Stimulated activated CD4-positive, alpha-beta T cell treated with anti-CD3 and anti-CD28 coated beads, Interleukin-4, amount 100 ng/mL, for 24 hours (primary cell): ENCODE data around the gene FAM153A.
"Not testable (repeated sequence)": the region's sequence is repeated elsewhere in the genome, so short reads cannot be mapped to it uniquely, and the experiment has no call there.

Experiments used
- DNase-seq: peaks from one replicate; pipeline ENCODE4 v3.0.0-alpha.2; 2020

Gene FAM153A

DNA sequence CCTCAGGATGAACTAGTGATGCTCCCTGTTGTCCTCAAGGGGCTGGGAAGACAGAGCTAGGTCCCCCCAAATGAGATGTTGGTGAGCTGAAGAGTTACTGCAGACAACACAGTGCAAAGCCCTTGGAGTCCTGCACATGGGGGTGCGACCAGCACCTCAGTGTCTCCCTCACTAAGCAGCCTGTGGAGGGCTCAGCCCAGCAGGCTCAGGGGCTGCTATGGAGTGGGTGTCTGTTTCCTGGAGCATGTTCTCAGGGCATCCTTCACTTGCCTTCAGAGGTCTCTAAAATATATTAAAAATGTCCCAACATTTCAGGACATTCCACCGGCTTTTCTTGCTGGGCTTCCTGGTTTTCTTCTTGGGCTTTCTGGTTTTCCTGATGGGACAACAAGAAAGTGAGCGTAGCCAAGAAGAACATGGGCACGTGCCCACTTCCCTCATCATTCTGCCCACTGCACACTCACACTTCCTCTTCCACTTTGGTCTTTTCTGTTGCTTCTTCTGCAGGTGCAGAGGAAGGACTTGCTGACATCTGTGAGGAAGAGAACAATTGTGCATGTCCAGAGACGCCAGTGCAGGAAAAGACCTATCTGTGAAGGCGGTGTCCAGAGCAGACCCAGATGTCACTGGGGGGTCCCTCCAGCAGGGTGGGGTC is 58.7 kb downstream of the FAM153A start:
- DNase-seq = not testable (repeated sequence)

DNA sequence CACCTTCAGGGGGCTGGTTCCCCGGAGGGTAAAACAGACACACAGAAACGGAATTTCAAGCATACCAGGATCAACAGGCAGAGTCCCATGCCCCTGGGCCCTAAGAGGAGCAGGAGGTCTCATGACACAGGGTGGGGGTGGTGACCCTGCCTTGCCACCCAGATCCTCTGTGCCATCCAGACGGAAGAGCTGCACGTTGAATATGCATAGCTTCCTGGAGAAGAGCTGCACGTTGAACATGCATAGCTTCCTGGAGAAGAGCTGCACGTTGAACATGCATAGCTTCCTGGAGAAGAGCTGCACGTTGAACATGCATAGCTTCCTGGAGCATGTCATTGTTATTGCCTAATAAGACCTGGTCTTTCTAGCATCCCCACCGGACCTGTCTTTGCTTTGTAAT is 59.9 kb downstream of the FAM153A start:
- not testable (repeated sequence) for DNase-seq

DNA sequence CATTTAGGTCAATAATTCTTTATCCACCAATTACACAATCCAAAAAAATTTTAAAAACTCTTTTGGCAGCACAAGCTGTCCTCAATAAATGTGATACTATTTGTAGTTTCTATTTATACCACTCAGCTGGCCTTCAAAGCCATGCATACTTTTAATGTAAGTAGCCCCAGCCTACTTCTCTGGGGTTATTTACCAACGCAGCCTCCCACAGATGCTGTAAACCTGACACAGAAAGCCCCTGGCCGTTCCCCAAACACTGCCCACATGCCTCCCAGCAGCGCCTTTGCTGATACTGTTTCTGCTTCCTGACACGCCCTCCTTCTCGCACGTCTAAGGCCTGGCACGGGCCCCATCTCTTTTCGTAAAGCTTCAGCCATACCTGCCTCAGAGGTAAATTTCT is 62.7 kb downstream of the FAM153A start:
- DNase-seq = not testable (repeated sequence)

DNA sequence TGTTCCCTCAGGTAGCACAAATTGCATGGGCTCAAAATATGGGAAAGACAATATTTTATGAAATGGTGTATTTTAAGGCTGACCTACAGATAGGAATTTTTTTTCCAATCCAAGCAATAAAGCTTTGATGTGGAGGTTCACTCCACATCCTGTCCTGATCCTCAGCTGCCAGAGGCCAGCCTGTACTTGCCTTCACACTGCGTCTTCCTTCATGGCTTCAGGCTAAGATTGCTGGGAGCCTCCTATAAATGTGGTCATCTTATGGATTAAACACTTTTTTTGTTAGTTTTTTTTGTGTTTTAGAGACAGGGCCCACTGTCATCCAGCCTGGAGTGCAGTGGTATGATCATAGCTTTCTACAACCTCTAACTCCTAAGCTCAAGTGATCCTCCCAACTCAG is 67.3 kb downstream of the FAM153A start:
- not testable (repeated sequence) for DNase-seq

DNA sequence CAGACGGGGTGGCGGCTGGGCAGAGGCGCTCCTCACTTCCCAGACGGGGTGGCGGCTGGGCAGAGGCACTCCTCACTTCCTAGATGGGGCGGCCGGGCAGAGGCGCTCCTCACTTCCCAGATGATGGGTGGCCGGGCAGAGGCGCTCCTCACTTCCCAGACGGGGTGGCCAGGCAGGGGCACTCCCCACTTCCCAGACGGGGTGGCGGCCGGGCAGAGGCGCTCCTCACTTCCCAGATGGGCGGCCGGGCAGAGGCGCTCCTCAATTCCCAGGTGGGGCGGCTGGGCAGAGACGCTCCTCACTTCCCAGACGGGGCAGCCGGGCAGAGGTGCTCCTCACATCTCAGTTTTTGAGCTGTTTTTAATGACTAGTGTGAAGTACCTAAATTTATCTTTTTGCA is 86.6 kb downstream of the FAM153A start:
- DNase-seq = not testable (repeated sequence)

DNA sequence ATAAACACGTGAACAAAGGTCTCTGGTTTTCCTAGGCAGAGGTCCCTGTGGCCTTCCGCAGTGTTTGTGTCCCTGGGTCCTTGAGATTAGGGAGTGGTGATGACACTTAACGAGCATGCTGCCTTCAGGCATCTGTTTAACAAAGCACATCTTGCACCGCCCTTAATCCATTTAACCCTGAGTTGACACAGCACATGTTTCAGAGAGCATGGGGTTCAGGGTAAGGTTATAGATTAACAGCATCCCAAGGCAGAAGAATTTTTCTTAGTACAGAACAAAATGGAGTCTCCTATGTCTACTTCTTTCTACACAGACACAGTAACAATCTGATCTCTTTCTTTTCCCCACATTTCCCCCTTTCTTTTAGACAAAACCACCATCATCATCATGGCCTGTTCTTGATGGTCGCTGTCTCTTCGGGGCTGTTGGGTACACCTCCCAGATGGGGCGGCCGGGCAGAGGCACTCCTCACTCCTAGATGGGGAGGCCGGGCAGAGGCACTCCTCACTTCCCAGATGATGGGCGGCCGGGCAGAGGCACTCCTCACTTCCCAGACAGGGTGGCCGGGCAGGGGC is 87.3 kb downstream of the FAM153A start:
- not testable (repeated sequence) for DNase-seq

DNA sequence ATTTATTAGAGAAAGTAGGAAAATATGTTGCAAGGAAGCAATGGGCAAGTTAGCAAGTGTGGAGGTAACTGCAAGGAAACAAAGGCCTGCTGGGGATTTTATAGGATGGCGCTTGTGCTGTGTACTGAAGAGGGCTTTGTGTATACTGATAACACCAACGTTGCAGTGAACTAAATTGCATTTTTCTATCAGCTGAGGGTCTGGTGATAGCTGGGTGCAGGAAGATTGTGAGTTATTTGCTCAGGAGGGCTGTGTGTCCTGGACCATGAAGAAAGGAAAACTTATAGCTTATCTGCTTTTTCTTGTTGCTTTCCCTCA is 88.2 kb downstream of the FAM153A start:
- DNase-seq = not testable (repeated sequence)

DNA sequence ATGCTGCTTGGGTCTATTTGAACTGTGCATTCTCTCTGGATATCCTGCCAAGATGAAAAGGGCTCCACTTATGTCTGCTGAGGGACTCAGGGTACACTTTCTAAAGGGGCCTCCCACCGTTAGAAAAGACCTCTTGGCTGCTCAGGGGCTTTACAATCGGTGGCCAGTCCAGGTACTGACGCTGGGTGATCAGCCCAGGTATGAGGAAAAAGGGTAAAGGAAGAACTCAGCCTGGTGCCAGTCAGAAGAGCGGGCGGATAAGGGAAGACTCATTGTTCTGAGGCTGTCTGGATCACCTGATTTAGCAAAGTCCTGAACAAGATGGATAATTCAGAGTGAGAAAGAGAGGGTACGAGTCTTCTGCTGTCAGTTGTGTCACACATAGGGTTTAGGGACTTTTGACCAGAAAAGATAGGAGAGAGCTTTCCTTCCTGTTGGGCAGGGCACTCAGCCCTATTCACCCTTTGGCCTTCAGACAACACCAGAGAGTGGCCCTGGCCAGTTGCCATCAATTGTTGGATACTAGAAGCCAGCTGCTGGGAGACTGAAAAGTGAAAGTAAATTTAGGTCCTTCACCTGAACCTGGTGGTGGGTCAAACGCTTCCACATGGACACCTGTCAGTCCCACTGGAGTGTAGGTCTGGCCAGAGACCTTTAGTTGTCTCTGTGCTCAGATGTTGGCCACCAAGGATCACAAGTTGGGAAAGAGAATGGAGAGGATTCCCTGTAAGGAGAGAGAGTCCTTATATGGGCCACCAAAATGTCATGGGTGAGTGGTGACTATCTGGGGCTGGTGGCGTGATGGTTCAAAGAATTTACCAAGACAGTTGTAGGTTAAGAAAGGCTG is 88.8 kb downstream of the FAM153A start:
- not testable (repeated sequence) for DNase-seq

DNA sequence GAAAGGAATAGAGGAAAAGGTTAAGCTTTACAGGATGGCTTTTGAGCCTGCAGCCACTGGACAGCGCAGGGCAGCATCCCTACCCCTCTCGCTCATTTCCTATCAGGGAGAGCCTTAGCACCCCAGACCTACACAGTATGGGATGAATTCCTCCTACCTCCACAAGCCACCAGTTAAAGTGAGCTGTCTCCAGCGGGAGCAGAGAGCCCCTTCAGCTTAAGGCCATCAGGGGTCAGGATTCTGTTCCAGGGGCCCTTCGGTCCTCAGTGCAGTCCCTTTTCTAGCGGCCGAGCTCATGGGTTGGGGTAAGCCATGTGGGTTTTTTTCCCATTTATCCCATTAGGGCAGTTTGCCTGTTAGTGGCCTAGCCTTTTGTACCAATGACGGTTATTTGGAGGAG is 89.7 kb downstream of the FAM153A start:
- DNase-seq = not testable (repeated sequence)

DNA sequence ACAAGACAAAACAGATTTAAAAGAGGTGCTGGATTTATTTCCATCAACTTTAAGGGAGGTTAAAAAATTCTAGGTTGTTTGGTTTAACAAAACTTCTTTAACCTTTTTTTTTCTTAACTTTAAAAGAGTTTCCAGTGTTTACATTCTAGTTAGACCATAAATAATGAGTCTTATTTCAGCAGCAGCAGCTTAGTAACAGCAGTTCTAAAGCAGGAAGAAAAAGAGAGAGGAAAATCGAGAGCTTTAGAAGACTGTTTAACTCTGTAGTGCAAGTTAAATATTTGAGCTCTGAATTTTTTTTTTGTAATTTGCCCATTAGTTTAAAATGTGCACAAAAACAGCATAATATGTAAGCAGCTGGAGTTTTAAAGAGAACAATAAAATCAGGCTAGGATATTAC is 90.2 kb downstream of the FAM153A start:
- not testable (repeated sequence) for DNase-seq

DNA sequence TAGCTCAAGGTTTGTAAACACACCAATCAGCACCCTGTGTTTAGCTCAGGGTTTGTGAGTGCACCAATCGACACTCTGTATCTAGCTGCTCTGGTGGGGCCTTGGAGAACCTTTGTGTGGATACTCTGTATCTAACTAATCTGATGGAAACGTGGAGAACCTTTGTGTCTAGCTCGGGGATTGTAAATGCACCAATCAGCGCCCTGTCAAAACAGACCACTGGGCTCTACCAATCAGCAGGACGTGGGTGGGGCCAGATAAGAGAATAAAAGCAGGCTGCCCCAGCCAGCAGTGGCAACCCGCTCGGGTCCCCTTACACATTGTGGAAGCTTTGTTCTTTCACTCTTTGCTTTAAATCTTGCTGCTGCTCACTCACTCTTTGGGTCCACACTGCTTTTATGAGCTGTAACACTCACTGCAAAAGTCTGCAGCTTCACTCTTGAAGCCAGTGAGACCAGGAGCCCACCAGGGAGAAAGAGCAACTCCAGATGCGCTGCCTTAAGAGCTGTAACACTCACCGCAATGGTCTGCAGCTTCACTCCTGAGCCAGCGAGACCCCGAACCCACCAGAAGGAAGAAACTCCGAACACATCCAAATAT is 93.6 kb downstream of the FAM153A start:
- not testable (repeated sequence) for DNase-seq

DNA sequence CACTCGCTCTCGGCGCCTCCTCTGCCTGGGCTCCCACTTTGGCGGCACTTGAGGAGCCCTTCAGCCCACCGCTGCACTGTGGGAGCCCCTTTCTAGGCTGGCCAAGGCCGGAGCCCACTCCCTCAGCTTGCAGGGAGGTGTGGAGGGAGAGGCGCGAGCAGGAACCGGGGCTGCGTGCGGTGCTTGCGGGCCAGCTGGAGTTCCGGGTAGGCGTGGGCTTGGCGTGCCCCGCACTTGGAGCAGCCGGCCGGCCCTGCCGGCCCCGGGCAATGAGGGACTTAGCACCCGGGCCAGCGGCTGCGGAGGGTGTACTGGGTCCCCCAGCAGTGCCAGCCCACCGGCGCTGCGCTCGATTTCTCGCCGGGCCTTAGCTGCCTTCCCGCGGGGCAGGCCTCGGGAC is 94.6 kb downstream of the FAM153A start:
- DNase-seq = not testable (repeated sequence)

DNA sequence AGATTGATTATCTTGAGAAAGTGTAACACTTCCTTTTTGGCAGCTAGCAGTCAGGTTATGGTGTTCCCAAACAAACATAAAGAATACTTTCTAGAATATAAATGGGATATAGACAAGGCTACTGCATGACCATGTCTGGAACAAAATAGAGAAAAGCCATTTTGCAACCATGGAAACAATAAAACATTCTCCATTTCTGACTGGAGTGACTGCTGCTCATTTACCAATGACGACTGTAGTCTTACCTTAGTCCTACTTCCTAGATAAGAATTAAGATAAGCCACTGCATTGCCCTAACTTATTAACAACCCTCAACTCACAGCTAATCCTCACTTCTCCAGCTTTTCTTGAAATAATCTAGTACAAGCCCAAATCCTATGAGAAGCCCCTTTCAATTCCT is 100.8 kb downstream of the FAM153A start:
- DNase-seq = not testable (repeated sequence)
